Spleen (tissue), 11 donors: ENCODE results near the gene PRDM16. TPM values are rescaled to one million over a fixed set of nuclear protein-coding genes. Genes with fewer than 3 reads are reported as not detected.

Source experiments
- DNase-seq: peaks from one replicate; pipeline ENCODE4 v3.0.0-alpha.2; 2020
- H3K27ac ChIP-seq, 8 donors: fragments of 200-600 bp; sonication (generic) in 7 of 8; 1 replicate in 4 of 8; 2 replicates in 4 of 8; pipeline versions ENCODE4 v1.5.0 to v1.8.0; 2016 to 2021; ENCODE audit warnings: inconsistent platforms in 4 of 8, mild to moderate bottlenecking in 4 of 8, moderate library complexity in 1 of 8
- H3K27me3 ChIP-seq, 7 donors: fragments of 200-600 bp; sonication (generic) in 6 of 7; replicated peaks in 1 of 7; 1 replicate in 4 of 7; 2 replicates in 3 of 7; pipeline versions ENCODE4 v1.5.0 to v1.8.0; 2016 to 2021; ENCODE audit warnings: inconsistent platforms in 3 of 7, mild to moderate bottlenecking in 1 of 7
- H3K36me3 ChIP-seq, 6 donors: fragments of 200-600 bp; sonication (generic) in 5 of 6; 1 replicate in 4 of 6; 2 replicates in 2 of 6; pipeline versions ENCODE4 v1.5.0 to v1.8.0; 2016 to 2021; ENCODE audit warnings: inconsistent platforms in 2 of 6
- H3K4me1 ChIP-seq, 6 donors: fragments of 200-600 bp; sonication (generic) in 5 of 6; 1 replicate in 3 of 6; 2 replicates in 3 of 6; pipeline versions ENCODE4 v1.5.0 to v1.8.0; 2016 to 2021; ENCODE audit warnings: inconsistent platforms in 3 of 6
- H3K4me3 ChIP-seq, 8 donors: fragments of 200-600 bp; sonication (generic) in 7 of 8; 1 replicate in 4 of 8; 2 replicates in 4 of 8; pipeline versions ENCODE4 v1.5.0 to v1.8.0; 2016 to 2021; ENCODE audit warnings: inconsistent platforms in 4 of 8, mild to moderate bottlenecking in 4 of 8, moderate library complexity in 2 of 8
- H3K9me3 ChIP-seq, 8 donors: fragments of 200-600 bp; sonication (generic) in 7 of 8; 1 replicate in 4 of 8; 2 replicates in 4 of 8; pipeline versions ENCODE4 v1.5.0 to v1.8.0; 2016 to 2021; ENCODE audit warnings: inconsistent platforms in 4 of 8
- POLR2A ChIP-seq, 3 donors: fragments of 450-650 bp; IDR thresholded peaks; one replicate each; pipeline ENCODE4 v1.5.1; 2017; ENCODE audit warnings: antibody characterized with exemption in 3 of 3, mild to moderate bottlenecking in 1 of 3
- POLR2AphosphoS5 ChIP-seq, 3 donors: sonication (generic); formaldehyde crosslinking; IDR thresholded peaks; one replicate each; pipeline ENCODE4 v1.5.1; 2017; ENCODE audit warnings: antibody characterized with exemption in 3 of 3
- WGBS, 5 donors: extraction: QIAGEN DNeasy Blood & Tissue Kit in 3 of 5; methylation state at CpG; one replicate each; pipeline versions ENCODE4 v1.1.5 to v1.1.7; 2013 to 2018; 5-methylcytosine and 5-hydroxymethylcytosine counted together
- intact Hi-C: fragments of 100-400 bp; cut with DNase I; formaldehyde crosslinking; loops from one replicate; pipeline ENCODE4 v1.15.0; 2023; ENCODE audit warnings: low total_unique reads
- polyA plus RNA-seq, 3 donors: library from polyadenylated mRNA; stranded (reverse); fragments of 200-250 nt; gene quantifications; one replicate each; pipeline ENCODE4 v1.2.1, GENCODE V29; 2013
- total RNA-seq, 7 donors: library from RNA; depleted of rRNA in 3 of 7; stranded (reverse); fragments of >200 nt in 3 of 7; fragmentation: NEBNext Ultra II Directional in 4 of 7; extraction: Animal tissue kit (Norgen Biotek cat#: 25700) in 4 of 7; gene quantifications; one replicate each; pipeline versions ENCODE4 v1.1.0 to v1.2.1, GENCODE V29; 2016 to 2021
- TF ChIP-seq, protein P1 (sequence below), 11 experiments: fragments of 200-600 bp in 7 of 11; fragments of 450-650 bp in 4 of 11; sonication (generic) in 4 of 11; IDR thresholded peaks in 8 of 11; conservative IDR thresholded peaks in 3 of 11; 1 replicate in 7 of 11; 2 replicates in 4 of 11; pipeline versions ENCODE4 v1.4.0 to v1.8.0; 2016 to 2021; ENCODE audit warnings: antibody characterized with exemption in 11 of 11, inconsistent platforms in 4 of 11, mild to moderate bottlenecking in 1 of 11
- donor health status: healthy with polysubstance abuse.
- donor health status: DM: no; HTN: no; CAD: no; lungs with moderate emphysema.
- donor health status: DM: no; HTN: no; CAD: no.
- donor health status: Bipolar disorder and iron deficiency.
- donor health status: healthy.
- donor health status: DM: no; HTN: no; CAD: no.
- donor health status: DM: yes; HTN: yes; CAD: no.

Gene PRDM16
- total and polyA plus RNA-seq, 10 donors = 0.43 to 3.2 (median 1.4) TPM

DNA sequence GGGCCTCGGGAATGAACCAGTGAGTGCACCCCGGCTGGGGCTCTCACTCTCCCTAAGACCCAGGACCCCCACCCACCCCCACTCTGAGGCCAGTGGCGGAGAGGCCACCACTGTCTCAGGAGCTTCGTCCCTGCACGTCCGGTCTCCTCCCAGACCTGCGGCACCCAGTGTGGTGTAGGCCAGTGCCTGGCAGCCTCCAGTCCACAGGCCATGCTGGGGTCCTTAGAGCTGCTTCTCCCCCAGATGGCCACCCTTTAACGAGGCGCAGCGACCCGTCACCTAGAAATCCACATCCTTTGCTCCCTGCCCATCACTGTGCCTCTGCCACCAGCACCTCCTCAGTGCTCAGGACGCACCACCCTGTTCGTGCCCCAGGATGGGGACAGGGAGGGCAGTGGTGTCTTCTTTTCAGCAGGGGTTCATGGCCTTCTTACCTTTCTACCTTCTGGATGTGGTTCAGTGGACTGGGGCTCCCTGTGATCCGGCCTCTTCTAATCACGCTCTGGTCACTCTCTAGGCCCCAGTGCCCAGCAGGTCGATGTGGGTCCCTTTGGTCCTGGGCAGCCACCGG is 253.5 kb downstream of the PRDM16 start:
- 74 to 89% (median 80%) methylated on average over 12 to 17 of the region's 17 CpGs for WGBS, 5 donors
- H3K27ac ChIP-seq = no peak overlapping the region
- H3K4me3 ChIP-seq = no peak overlapping the region
- H3K27me3 ChIP-seq = peaks cover 0 to 56% (median 23%) of the 10 kb centered on the region in 7 donors
- H3K9me3 ChIP-seq = no peaks in the 10 kb centered on the region
- DNase-seq = no peak
- TF ChIP-seq POLR2AphosphoS5 (IDR thresholded peaks at IDR 0.05) = no peak
- TF ChIP-seq, protein P1, sequence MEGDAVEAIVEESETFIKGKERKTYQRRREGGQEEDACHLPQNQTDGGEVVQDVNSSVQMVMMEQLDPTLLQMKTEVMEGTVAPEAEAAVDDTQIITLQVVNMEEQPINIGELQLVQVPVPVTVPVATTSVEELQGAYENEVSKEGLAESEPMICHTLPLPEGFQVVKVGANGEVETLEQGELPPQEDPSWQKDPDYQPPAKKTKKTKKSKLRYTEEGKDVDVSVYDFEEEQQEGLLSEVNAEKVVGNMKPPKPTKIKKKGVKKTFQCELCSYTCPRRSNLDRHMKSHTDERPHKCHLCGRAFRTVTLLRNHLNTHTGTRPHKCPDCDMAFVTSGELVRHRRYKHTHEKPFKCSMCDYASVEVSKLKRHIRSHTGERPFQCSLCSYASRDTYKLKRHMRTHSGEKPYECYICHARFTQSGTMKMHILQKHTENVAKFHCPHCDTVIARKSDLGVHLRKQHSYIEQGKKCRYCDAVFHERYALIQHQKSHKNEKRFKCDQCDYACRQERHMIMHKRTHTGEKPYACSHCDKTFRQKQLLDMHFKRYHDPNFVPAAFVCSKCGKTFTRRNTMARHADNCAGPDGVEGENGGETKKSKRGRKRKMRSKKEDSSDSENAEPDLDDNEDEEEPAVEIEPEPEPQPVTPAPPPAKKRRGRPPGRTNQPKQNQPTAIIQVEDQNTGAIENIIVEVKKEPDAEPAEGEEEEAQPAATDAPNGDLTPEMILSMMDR (IDR thresholded peaks at IDR 0.05 in 8 of 11, conservative IDR thresholded peaks at IDR 0.05 in 3 of 11) = no peak
- TF ChIP-seq POLR2A (IDR thresholded peaks at IDR 0.05) = no peak
- intact Hi-C loops = no loop called here
- H3K4me1 ChIP-seq = no peaks in the 10 kb centered on the region
- H3K36me3 ChIP-seq = no peaks in the 10 kb centered on the region

DNA sequence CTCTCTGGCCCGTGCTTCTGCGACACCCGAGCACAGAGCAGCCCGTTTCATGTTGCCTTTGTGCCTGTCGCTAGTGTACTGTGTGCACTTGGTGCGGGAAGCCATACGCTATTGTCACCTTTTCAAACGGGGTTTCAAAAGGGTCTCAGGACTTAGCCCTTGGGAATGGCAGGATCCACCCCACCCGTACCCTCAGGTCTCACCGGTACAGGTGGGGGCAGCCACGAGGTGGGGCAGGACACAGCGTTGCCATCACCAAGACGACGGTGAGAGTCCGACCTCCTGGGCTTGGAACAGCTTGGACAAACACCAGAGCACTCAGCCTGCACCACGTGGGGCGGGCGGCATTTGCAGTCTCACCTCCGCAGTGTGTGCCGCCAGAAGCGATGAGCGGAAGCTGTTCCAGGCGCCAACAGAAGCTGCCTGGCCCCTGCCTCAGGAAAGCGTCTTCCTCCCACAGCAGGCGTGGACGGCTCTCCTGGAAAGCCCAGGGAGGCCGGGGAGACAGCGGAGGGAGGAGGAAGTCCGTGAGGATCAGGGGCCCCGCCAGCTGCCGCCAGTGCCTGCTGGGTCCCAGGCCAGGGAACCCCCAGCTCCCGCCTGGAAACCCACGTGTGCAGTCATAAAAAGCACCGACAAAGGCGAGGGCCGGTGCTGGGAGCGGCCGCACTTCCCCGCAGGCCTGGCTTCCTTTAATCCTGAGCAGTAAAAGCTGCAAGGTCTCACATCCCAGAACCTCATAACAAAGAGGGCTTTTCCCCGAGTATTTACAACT is 254.2 kb downstream of the PRDM16 start:
- Histone ChIP-seq H3K36me3 (no peaks in the 10 kb centered on the region), H3K4me3 (no peak overlapping the region), H3K27ac (no peak overlapping the region), H3K27me3 (peaks cover 0 to 61% (median 23%) of the 10 kb centered on the region in 7 donors), H3K9me3 (no peaks in the 10 kb centered on the region), H3K4me1 (no peaks in the 10 kb centered on the region)
- TF ChIP-seq, protein P1 (IDR thresholded peaks at IDR 0.05 in 8 of 11, conservative IDR thresholded peaks at IDR 0.05 in 3 of 11) = no peak
- TF ChIP-seq POLR2AphosphoS5 (IDR thresholded peaks at IDR 0.05) (no peak), POLR2A (IDR thresholded peaks at IDR 0.05) (no peak)
- no peak for DNase-seq
- WGBS, 5 donors = 47 to 54% (median 50%) methylated on average over 23 to 40 of the region's 40 CpGs
- intact Hi-C loops = no loop called here

DNA sequence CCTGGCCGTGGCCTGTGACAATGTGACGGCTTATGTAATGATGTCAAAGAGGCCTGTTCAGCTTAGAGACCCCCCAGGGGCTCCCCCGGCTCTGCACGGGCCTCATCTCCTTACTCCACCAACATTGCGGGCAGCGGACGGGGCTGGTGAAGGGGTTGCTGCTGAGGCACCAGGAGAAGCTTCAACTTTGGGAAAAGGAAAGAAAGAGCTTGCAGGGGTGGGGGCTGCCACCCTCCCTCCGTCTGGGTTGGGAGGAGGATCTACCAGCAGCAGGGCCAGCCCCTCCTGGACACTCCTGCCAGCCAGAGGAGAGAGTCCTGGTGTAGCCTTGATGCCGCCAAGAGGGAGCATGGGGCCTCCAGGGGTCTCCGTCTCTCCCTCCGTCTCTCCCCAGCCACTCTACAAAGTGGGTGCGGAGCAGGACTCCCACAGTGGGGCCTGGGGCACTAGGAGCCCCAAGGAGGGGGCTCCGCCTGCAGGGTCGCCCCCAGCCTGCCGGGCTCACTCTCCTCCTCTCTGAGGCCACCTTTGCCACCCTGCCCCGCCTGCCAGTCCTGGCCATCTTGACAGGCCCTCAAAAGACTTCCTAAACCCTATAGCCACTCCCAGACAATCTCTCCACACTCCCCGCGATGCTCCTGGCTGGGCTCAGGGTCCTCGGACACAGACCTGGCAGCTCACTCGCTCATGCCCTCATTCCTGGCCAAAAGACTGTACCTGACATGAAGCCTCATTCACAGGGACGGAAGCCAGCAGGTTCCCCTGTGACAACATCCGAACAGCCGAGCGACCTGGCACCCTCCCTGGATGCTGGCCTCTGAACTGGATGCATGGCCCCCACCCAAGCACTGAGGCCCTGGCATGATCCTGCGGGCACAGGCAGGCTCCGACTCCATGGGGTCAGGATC is 255.0 kb downstream of the PRDM16 start:
- H3K4me1 ChIP-seq = no peaks in the 10 kb centered on the region
- TF ChIP-seq POLR2AphosphoS5 (IDR thresholded peaks at IDR 0.05) (no peak), POLR2A (IDR thresholded peaks at IDR 0.05) (no peak)
- TF ChIP-seq, protein P1 (IDR thresholded peaks at IDR 0.05 in 8 of 11, conservative IDR thresholded peaks at IDR 0.05 in 3 of 11) = no peak
- peaks cover 0 to 61% (median 23%) of the 10 kb centered on the region in 7 donors for H3K27me3 ChIP-seq
- H3K27ac ChIP-seq = no peak overlapping the region
- intact Hi-C loops = no loop called here
- H3K9me3 ChIP-seq = no peaks in the 10 kb centered on the region
- no peaks in the 10 kb centered on the region for H3K36me3 ChIP-seq
- DNase-seq = no peak
- H3K4me3 ChIP-seq = no peak overlapping the region
- WGBS, 5 donors = 79 to 90% (median 86%) methylated on average over 22 to 26 of the region's 26 CpGs
